MM.1S (cell line): Measurements from ENCODE around the gene MALRD1.

Source experiments
- DNase-seq: peaks from one replicate; pipeline ENCODE4 v3.0.0-alpha.2; 2015
- H2AFZ ChIP-seq: fragments of 300-600 bp; sonication (generic); 2 replicates; pipeline ENCODE4 v1.6.0; 2016; ENCODE audit warnings: antibody characterized with exemption, low read length
- H3F3A ChIP-seq: fragments of 300-600 bp; sonication (generic); 2 replicates; pipeline ENCODE4 v1.6.1; 2016; ENCODE audit warnings: mild to moderate bottlenecking, antibody characterized with exemption, low read length, moderate library complexity, mixed read lengths; ENCODE audit not compliant: insufficient read depth
- H3K27ac ChIP-seq: fragments of 300-600 bp; sonication (generic); 2 replicates; pipeline ENCODE4 v1.5.1; 2016; ENCODE audit warnings: mild to moderate bottlenecking, low read length
- H3K27me3 ChIP-seq: fragments of 300-600 bp; sonication (generic); replicated peaks from 2 replicates; pipeline ENCODE4 v1.6.0; 2016; ENCODE audit warnings: low read length; ENCODE audit not compliant: insufficient read depth
- H3K36me3 ChIP-seq: fragments of 300-600 bp; sonication (generic); replicated peaks from 2 replicates; pipeline ENCODE4 v1.6.1; 2016; ENCODE audit warnings: mild to moderate bottlenecking, low read length, mixed read lengths; ENCODE audit not compliant: insufficient read depth
- H3K4me1 ChIP-seq: fragments of 300-600 bp; sonication (generic); 2 replicates; pipeline ENCODE4 v1.6.1; 2016; ENCODE audit warnings: low read length, mixed read lengths
- H3K4me2 ChIP-seq: fragments of 300-600 bp; sonication (generic); 2 replicates; pipeline ENCODE4 v1.6.0; 2016; ENCODE audit warnings: low read depth, low read length
- H3K4me3 ChIP-seq: fragments of 300-600 bp; sonication (generic); 2 replicates; pipeline ENCODE4 v1.5.1; 2016; ENCODE audit warnings: low read length, mixed read lengths
- H3K79me2 ChIP-seq: fragments of 300-600 bp; sonication (generic); 2 replicates; pipeline ENCODE4 v1.6.1; 2016; ENCODE audit warnings: mixed run types, low read length, mixed read lengths
- H3K9ac ChIP-seq: fragments of 300-600 bp; sonication (generic); 2 replicates; pipeline ENCODE4 v1.6.1; 2016; ENCODE audit warnings: low read length, mixed read lengths
- H3K9me2 ChIP-seq: fragments of 300-600 bp; sonication (generic); replicated peaks from 2 replicates; pipeline ENCODE4 v1.6.1; 2016; ENCODE audit warnings: mild to moderate bottlenecking, low read length, mixed read lengths; ENCODE audit not compliant: insufficient read depth
- H3K9me3 ChIP-seq: fragments of 300-600 bp; sonication (generic); replicated peaks from 2 replicates; pipeline ENCODE4 v1.6.1; 2016; ENCODE audit warnings: mild to moderate bottlenecking, low read length, mixed read lengths; ENCODE audit not compliant: insufficient read depth
- H4K20me1 ChIP-seq: fragments of 300-600 bp; sonication (generic); 2 replicates; pipeline ENCODE4 v1.6.1; 2016; ENCODE audit warnings: mild to moderate bottlenecking, low read length, moderate library complexity, mixed read lengths; ENCODE audit not compliant: insufficient read depth
- EZH2 ChIP-seq: fragments of 300-600 bp; sonication (generic); optimal IDR thresholded peaks from 2 replicates; pipeline ENCODE3; 2017; ENCODE audit warnings: low read depth, mild to moderate bottlenecking, antibody characterized with exemption, low read length, mixed read lengths
- EZH2phosphoT487 ChIP-seq: fragments of 300-600 bp; sonication (generic); IDR thresholded peaks from 2 replicates; pipeline ENCODE4 v1.6.1; 2018; ENCODE audit warnings: antibody characterized with exemption, low read length
- TF ChIP-seq, protein P1 (sequence below): fragments of 300-600 bp; sonication (generic); IDR thresholded peaks from 2 replicates; pipeline ENCODE4 v1.5.1; 2016; ENCODE audit warnings: antibody characterized with exemption, low read length, mixed read lengths

MALRD1 gene

GRCh38 chr10:19158870-19159269 is 110.3 kb downstream of the MALRD1 start:
- Histone ChIP-seq H3K27ac (no peak overlapping the region), H3K4me1 (no peaks in the 10 kb centered on the region), H3K9me2 (no peaks in the 10 kb centered on the region), H4K20me1 (no peaks in the 10 kb centered on the region), H3K27me3 (no peaks in the 10 kb centered on the region), H3F3A (no peaks in the 10 kb centered on the region), H3K4me2 (no peak overlapping the region), H3K9ac (no peak overlapping the region), H3K36me3 (no peaks in the 10 kb centered on the region), H3K4me3 (no peak overlapping the region), H3K9me3 (no peaks in the 10 kb centered on the region), H3K79me2 (no peaks in the 10 kb centered on the region), H2AFZ (no peak overlapping the region)
- TF ChIP-seq EZH2phosphoT487 = no peak
- TF ChIP-seq EZH2 = no peak
- TF ChIP-seq, protein P1, sequence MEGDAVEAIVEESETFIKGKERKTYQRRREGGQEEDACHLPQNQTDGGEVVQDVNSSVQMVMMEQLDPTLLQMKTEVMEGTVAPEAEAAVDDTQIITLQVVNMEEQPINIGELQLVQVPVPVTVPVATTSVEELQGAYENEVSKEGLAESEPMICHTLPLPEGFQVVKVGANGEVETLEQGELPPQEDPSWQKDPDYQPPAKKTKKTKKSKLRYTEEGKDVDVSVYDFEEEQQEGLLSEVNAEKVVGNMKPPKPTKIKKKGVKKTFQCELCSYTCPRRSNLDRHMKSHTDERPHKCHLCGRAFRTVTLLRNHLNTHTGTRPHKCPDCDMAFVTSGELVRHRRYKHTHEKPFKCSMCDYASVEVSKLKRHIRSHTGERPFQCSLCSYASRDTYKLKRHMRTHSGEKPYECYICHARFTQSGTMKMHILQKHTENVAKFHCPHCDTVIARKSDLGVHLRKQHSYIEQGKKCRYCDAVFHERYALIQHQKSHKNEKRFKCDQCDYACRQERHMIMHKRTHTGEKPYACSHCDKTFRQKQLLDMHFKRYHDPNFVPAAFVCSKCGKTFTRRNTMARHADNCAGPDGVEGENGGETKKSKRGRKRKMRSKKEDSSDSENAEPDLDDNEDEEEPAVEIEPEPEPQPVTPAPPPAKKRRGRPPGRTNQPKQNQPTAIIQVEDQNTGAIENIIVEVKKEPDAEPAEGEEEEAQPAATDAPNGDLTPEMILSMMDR = no peak
- DNase-seq = no peak

- no peak overlapping the region for H3K27ac ChIP-seq
- H3K4me2 ChIP-seq = no peak overlapping the region
- H4K20me1 ChIP-seq = no peaks in the 10 kb centered on the region
- no peaks in the 10 kb centered on the region for H3K9me3 ChIP-seq
- H3K4me1 ChIP-seq = no peaks in the 10 kb centered on the region
- no peak overlapping the region for H2AFZ ChIP-seq
- H3K9me2 ChIP-seq = no peaks in the 10 kb centered on the region
- no peaks in the 10 kb centered on the region for H3K79me2 ChIP-seq
- no peaks in the 10 kb centered on the region for H3K36me3 ChIP-seq
- TF ChIP-seq EZH2phosphoT487 = no peak
- TF ChIP-seq, protein P1 = no peak
- no peak for TF ChIP-seq EZH2
- H3K4me3 ChIP-seq = no peak overlapping the region
- H3K9ac ChIP-seq = no peak overlapping the region
- DNase-seq = no peak
- H3K27me3 ChIP-seq = no peaks in the 10 kb centered on the region
- H3F3A ChIP-seq = no peaks in the 10 kb centered on the region
Observed at GRCh38 chr10:19164461-19164860, 115.9 kb downstream of the MALRD1 start.

DNA sequence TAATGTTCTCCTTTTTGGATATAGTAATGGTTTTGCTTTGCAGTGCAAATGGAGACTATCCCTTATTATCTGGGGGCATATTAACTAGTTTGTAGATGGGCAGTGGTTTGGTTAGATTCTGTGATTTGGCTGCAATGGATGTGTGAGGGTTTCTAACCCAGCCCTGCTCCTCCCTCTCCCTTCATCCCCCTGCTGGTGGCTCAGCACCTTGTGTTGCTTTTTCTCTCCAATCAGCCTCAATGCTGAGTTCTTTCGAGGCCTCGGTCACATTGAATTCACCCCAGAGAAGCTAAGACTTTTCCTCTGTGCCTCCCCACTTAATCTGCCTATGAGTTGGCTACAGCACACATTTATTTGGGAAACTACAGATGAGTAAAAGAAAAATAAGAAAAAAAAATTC is 120.0 kb downstream of the MALRD1 start:
- H3K9me2 ChIP-seq = no peaks in the 10 kb centered on the region
- no peak overlapping the region for H3K9ac ChIP-seq
- no peak for TF ChIP-seq EZH2
- TF ChIP-seq, protein P1 = peak; percentile 24
- no peak overlapping the region for H3K4me2 ChIP-seq
- no peaks in the 10 kb centered on the region for H3F3A ChIP-seq
- DNase-seq = no peak
- H4K20me1 ChIP-seq = no peaks in the 10 kb centered on the region
- no peaks in the 10 kb centered on the region for H3K9me3 ChIP-seq
- no peaks in the 10 kb centered on the region for H3K4me1 ChIP-seq
- H3K27ac ChIP-seq = no peak overlapping the region
- H2AFZ ChIP-seq = no peak overlapping the region
- H3K4me3 ChIP-seq = no peak overlapping the region
- H3K79me2 ChIP-seq = no peaks in the 10 kb centered on the region
- H3K36me3 ChIP-seq = no peaks in the 10 kb centered on the region
- H3K27me3 ChIP-seq = no peaks in the 10 kb centered on the region
